B cell (primary cell): ENCODE measurements around the gene CLASP1. TPM values are rescaled to one million over a fixed set of nuclear protein-coding genes. Genes with fewer than 3 reads are reported as not detected.
A peak's percentile ranks its signal among the peaks of the same experiment; 100 is the strongest.

Source experiments
- ATAC-seq: fragments of 200-7000 bp; cut with Tn5 transposase; one replicate; pipeline ENCODE4 v1.10.0; 2021; ENCODE audit warnings: low read depth, mild to moderate bottlenecking, moderate number of reproducible peaks, moderate library complexity
- CTCF ChIA-PET: fragments of 350-600 bp; sonication (Branson Sonifier 250); formaldehyde crosslinking; loops from one replicate; lab custom pipeline; 2021; ENCODE audit warnings: antibody characterized with exemption, inconsistent platforms; lab: Charles Lee
- POLR2A ChIA-PET: fragments of 350-600 bp; sonication (Branson Sonifier 250); formaldehyde crosslinking; loops from one replicate; lab custom pipeline; 2021; ENCODE audit warnings: antibody characterized with exemption; lab: Charles Lee
- DNase-seq: peaks from one replicate; pipeline ENCODE4 v3.0.0; 2013
- H2AFZ ChIP-seq: 2 replicates; pipeline ENCODE4 v1.6.1; 2012; ENCODE audit warnings: mild to moderate bottlenecking, low read depth, low read length; ENCODE audit not compliant: insufficient read depth, poor library complexity, severe bottlenecking
- H3K27ac ChIP-seq, 2 donors: 1 replicate in 1 of 2; 2 replicates in 1 of 2; pipeline ENCODE4 v1.5.1; 2012 to 2013; ENCODE audit warnings: low read length in 2 of 2, mild to moderate bottlenecking in 2 of 2, moderate library complexity in 1 of 2
- H3K27me3 ChIP-seq, 4 experiments: fragments of 200-600 bp in 1 of 4; sonication (generic) in 1 of 4; replicated peaks in 1 of 4; 1 replicate in 2 of 4; 2 replicates in 2 of 4; pipeline versions ENCODE4 v1.6.1 to v1.7.0; 2013 to 2016; ENCODE audit warnings: low read length in 3 of 4, mild to moderate bottlenecking in 2 of 4, mixed read lengths in 1 of 4, moderate library complexity in 1 of 4; ENCODE audit not compliant: insufficient read depth in 4 of 4, control insufficient read depth in 3 of 4; ENCODE audit errors: control extremely low read depth in 1 of 4
- H3K36me3 ChIP-seq, 2 experiments: replicated peaks in 1 of 2; 1 replicate in 1 of 2; 2 replicates in 1 of 2; pipeline versions ENCODE4 v1.6.1 to v1.7.1; 2013; ENCODE audit warnings: low read length in 1 of 2; ENCODE audit not compliant: insufficient read depth in 2 of 2, control insufficient read depth in 1 of 2; ENCODE audit errors: control extremely low read depth in 1 of 2, extremely low read depth in 1 of 2
- H3K4me1 ChIP-seq, 2 donors: fragments of 200-600 bp in 1 of 2; sonication (generic) in 1 of 2; 1 replicate in 1 of 2; 2 replicates in 1 of 2; pipeline versions ENCODE4 v1.5.1 to v1.6.1; 2013 to 2017; ENCODE audit warnings: low read length in 2 of 2; ENCODE audit not compliant: control insufficient read depth in 2 of 2, insufficient read depth in 2 of 2
- H3K4me2 ChIP-seq: replicated peaks from 2 replicates; pipeline ENCODE3; 2012; ENCODE audit warnings: mild to moderate bottlenecking, low read depth, low read length; ENCODE audit not compliant: poor library complexity, severe bottlenecking
- H3K4me3 ChIP-seq, 5 experiments: fragments of 200-600 bp in 1 of 5; sonication (generic) in 1 of 5; 1 replicate in 3 of 5; 2 replicates in 2 of 5; pipeline versions ENCODE4 v1.5.1 to v1.7.0; 2011 to 2016; ENCODE audit warnings: low read length in 4 of 5, mild to moderate bottlenecking in 4 of 5, low read depth in 2 of 5, control low read depth in 1 of 5, moderate library complexity in 1 of 5; ENCODE audit not compliant: insufficient read depth in 1 of 5; ENCODE audit errors: control extremely low read depth in 1 of 5, extremely low read depth in 1 of 5
- H3K79me2 ChIP-seq: fragments of 200-600 bp; sonication (generic); one replicate; pipeline ENCODE4 v1.6.0; 2016; ENCODE audit warnings: low read length; ENCODE audit not compliant: control insufficient read depth, insufficient read depth
- H3K9ac ChIP-seq: fragments of 200-600 bp; sonication (generic); 2 replicates; pipeline ENCODE4 v1.6.1; 2017; ENCODE audit warnings: mild to moderate bottlenecking, low read length, moderate library complexity
- H3K9me3 ChIP-seq, 3 donors: one replicate each; pipeline versions ENCODE4 v1.6.1 to v1.7.1; 2013; ENCODE audit warnings: low read length in 2 of 3; ENCODE audit not compliant: control insufficient read depth in 2 of 3, insufficient read depth in 1 of 3; ENCODE audit errors: control extremely low read depth in 1 of 3
- H4K20me1 ChIP-seq: 2 replicates; pipeline ENCODE4 v1.6.0; 2012; ENCODE audit warnings: mild to moderate bottlenecking, low read length; ENCODE audit not compliant: insufficient read depth, control insufficient read depth, poor library complexity, severe bottlenecking
- H3K27ac Mint-ChIP-seq: one replicate; pipeline ENCODE4 v1.8.0; 2021; ENCODE audit warnings: mixed read lengths
- H3K27me3 Mint-ChIP-seq: one replicate; pipeline ENCODE4 v1.8.0; 2021; ENCODE audit warnings: mixed read lengths
- H3K4me1 Mint-ChIP-seq: one replicate; pipeline ENCODE4 v1.8.0; 2021; ENCODE audit warnings: mixed read lengths
- H3K4me3 Mint-ChIP-seq: one replicate; pipeline ENCODE4 v1.8.0; 2021; ENCODE audit warnings: mixed read lengths
- H3K9me3 Mint-ChIP-seq: one replicate; pipeline ENCODE4 v1.8.0; 2022; ENCODE audit warnings: mixed read lengths; ENCODE audit not compliant: insufficient read depth
- CTCF ChIP-seq: fragments of 200-600 bp; IDR thresholded peaks from one replicate; pipeline ENCODE4 v1.8.0; 2022; ENCODE audit warnings: antibody characterized with exemption, mild to moderate bottlenecking
- EZH2 ChIP-seq: IDR thresholded peaks from 2 replicates; pipeline ENCODE4 v1.6.1; 2012; ENCODE audit warnings: borderline replicate concordance, low read depth, mild to moderate bottlenecking, moderate library complexity, low read length; ENCODE audit not compliant: insufficient read depth, poor library complexity, severe bottlenecking
- WGBS: methylation state at CpG from one replicate; pipeline ENCODE4 v1.1.5; 2013; ENCODE audit warnings: missing lambda C conversion rate; ENCODE audit not compliant: insufficient coverage; 5-methylcytosine and 5-hydroxymethylcytosine counted together
- intact Hi-C: fragments of 100-400 bp; cut with micrococcal nuclease; formaldehyde crosslinking; loops from one replicate; pipeline ENCODE4 v1.10.0; 2022
- polyA plus RNA-seq: library from polyadenylated mRNA; depleted of rRNA; stranded (reverse); fragments of >200 nt; gene quantifications from 2 replicates; pipeline ENCODE4 v1.2.3, GENCODE V29; 2012
- total RNA-seq, 2 donors: library from RNA; stranded (reverse); fragments of 120-200 nt in 1 of 2; gene quantifications; 1 replicate in 1 of 2; 2 replicates in 1 of 2; pipeline versions ENCODE4 v1.2.3 to v1.2.4, GENCODE V29; 2013 to 2022

The CLASP1 gene
- total and polyA plus RNA-seq, 2 donors (not counting 1 experiment from before 2014, with no cell fraction given) = 8.7 to 88.0 TPM

GRCh38 chr2:121603185-121603584 lies 46.1 kb downstream of the CLASP1 start:
- DNase-seq (peak; percentile 36), ATAC-seq (peak; percentile 28)
- Mint-ChIP-seq H3K9me3 (no peaks in the 10 kb centered on the region), H3K4me3 (peak overlapping the region; percentile 49), H3K27me3 (no peaks in the 10 kb centered on the region), H3K4me1 (peaks cover 43% of the 10 kb centered on the region), H3K27ac (no peak overlapping the region)
- H4K20me1 ChIP-seq = peaks cover 13% of the 10 kb centered on the region
- POLR2A ChIA-PET = no interaction called here
- WGBS = no CpG with 5 or more reads among the region's 1 CpG
- no peak overlapping the region for H3K27ac ChIP-seq
- H3K36me3 ChIP-seq = peaks cover 10 to 21% of the 10 kb centered on the region in 2 experiments
- CTCF ChIA-PET = no interaction called here
- H3K9ac ChIP-seq = no peak overlapping the region
- peaks cover 91% of the 10 kb centered on the region for H3K79me2 ChIP-seq
- intact Hi-C loops = no loop called here
- H3K4me1 ChIP-seq = peaks cover 7 to 12% of the 10 kb centered on the region in 2 donors
- peaks cover 0 to 8% (median 3%) of the 10 kb centered on the region in 3 donors for H3K9me3 ChIP-seq
- no peak overlapping the region for H3K4me2 ChIP-seq
- no peak for TF ChIP-seq EZH2
- TF ChIP-seq CTCF = no peak
- H2AFZ ChIP-seq = no peak overlapping the region
- no peak overlapping the region for H3K4me3 ChIP-seq
- no peaks in the 10 kb centered on the region for H3K27me3 ChIP-seq

- ChIA-PET CTCF (interaction anchor here (0.7 kb wide), 1 partner anchor 700 kb away, joined by 4 read pairs; no protein-coding TSS in a partner anchor), POLR2A (interaction anchor here (0.8 kb wide), 1 partner anchor 49 kb away, joined by 3 read pairs; the partner anchor contains the start of gene CLASP1)
- no peak overlapping the region for H3K9ac ChIP-seq
- Mint-ChIP-seq H3K9me3 (no peaks in the 10 kb centered on the region), H3K27me3 (no peaks in the 10 kb centered on the region), H3K27ac (no peak overlapping the region), H3K4me1 (peaks cover 68% of the 10 kb centered on the region), H3K4me3 (no peak overlapping the region)
- H3K9me3 ChIP-seq = no peaks in the 10 kb centered on the region
- no peaks in the 10 kb centered on the region for H3K27me3 ChIP-seq
- H3K27ac ChIP-seq = no peak overlapping the region
- H3K36me3 ChIP-seq = peaks cover 5 to 9% of the 10 kb centered on the region in 2 experiments
- TF ChIP-seq EZH2 = no peak
- no peak for TF ChIP-seq CTCF
- H3K4me1 ChIP-seq = peaks cover 23 to 28% of the 10 kb centered on the region in 2 donors
- no peak overlapping the region for H3K4me2 ChIP-seq
- H3K79me2 ChIP-seq = peaks cover 87% of the 10 kb centered on the region
- intact Hi-C loops = no loop called here
- ATAC-seq = no peak
- H3K4me3 ChIP-seq = no peak overlapping the region
- peaks cover 30% of the 10 kb centered on the region for H4K20me1 ChIP-seq
- H2AFZ ChIP-seq = no peak overlapping the region
- peak; percentile 12 for DNase-seq
Observed at GRCh38 chr2:121599963-121600651, 49.2 kb downstream of the CLASP1 start.
